ENCODE results near the gene DOCK6. TPM values are rescaled to one million over a fixed set of nuclear protein-coding genes. Genes with fewer than 3 reads are reported as not detected.
A peak's percentile ranks its signal among the peaks of the same experiment; 100 is the strongest.

DOCK6 gene
- total RNA-seq, 2 donors from 2014 or later: 93.8 to 111 TPM

- Mint-ChIP-seq H3K27me3 (ENCODE audit: insufficient read depth) (peaks cover 2% of the 10 kb centered on the region), H3K27ac (no peak overlapping the region), H3K4me1 (no peaks in the 10 kb centered on the region), H3K4me3 (no peak overlapping the region), H3K9me3 (no peaks in the 10 kb centered on the region), H3K36me3 (ENCODE audit: low read depth) (no peaks in the 10 kb centered on the region)
- Histone ChIP-seq H3K9ac (ENCODE audit: extremely low read depth, low read length, poor library complexity, severe bottlenecking) (no peak overlapping the region), H3K36me3 (ENCODE audit: control insufficient read depth, insufficient read depth, low read length) (no peaks in the 10 kb centered on the region), H3K4me1 (ENCODE audit: control insufficient read depth, insufficient read depth, low read length) (no peaks in the 10 kb centered on the region), H3K4me3 (ENCODE audit: low read length) (no peak overlapping the region), H3K27ac (ENCODE audit: low read depth, low read length) (no peak overlapping the region), H3K27me3 (ENCODE audit: control insufficient read depth, insufficient read depth, low read length, poor library complexity, severe bottlenecking) (no peaks in the 10 kb centered on the region), H3K9me3 (ENCODE audit: control insufficient read depth, low read length) (no peaks in the 10 kb centered on the region)
- 78 to 80% methylated on average over 10 to 11 of the region's 11 CpGs for WGBS, 2 experiments (ENCODE audit: insufficient coverage in 1 of 2, insufficient read length in 1 of 2)
- TF ChIP-seq CTCF (conservative IDR thresholded peaks at IDR 0.05): no peak
- DNase-seq: no peak
Measured at GRCh38 chr19:11265785-11266236, 3.5 kb upstream of the DOCK6 start.

- H3K27me3 ChIP-seq (ENCODE audit: control insufficient read depth, insufficient read depth, low read length, poor library complexity, severe bottlenecking): no peaks in the 10 kb centered on the region
- TF ChIP-seq CTCF (conservative IDR thresholded peaks at IDR 0.05): no peak
- Mint-ChIP-seq H3K27me3 (ENCODE audit: insufficient read depth) (peaks cover 2% of the 10 kb centered on the region), H3K36me3 (ENCODE audit: low read depth) (no peaks in the 10 kb centered on the region), H3K4me1 (no peaks in the 10 kb centered on the region), H3K4me3 (no peak overlapping the region), H3K27ac (no peak overlapping the region), H3K9me3 (no peaks in the 10 kb centered on the region)
- no peaks in the 10 kb centered on the region for H3K9me3 ChIP-seq (ENCODE audit: control insufficient read depth, low read length)
- H3K9ac ChIP-seq (ENCODE audit: extremely low read depth, low read length, poor library complexity, severe bottlenecking): no peak overlapping the region
- DNase-seq: no peak
- H3K27ac ChIP-seq (ENCODE audit: low read depth, low read length): no peak overlapping the region
- H3K36me3 ChIP-seq (ENCODE audit: control insufficient read depth, insufficient read depth, low read length): no peaks in the 10 kb centered on the region
- H3K4me3 ChIP-seq (ENCODE audit: low read length): no peak overlapping the region
- whole genome bisulfite sequencing, 2 experiments (ENCODE audit: insufficient coverage in 1 of 2, insufficient read length in 1 of 2): 82 to 87% methylated on average over 5 to 6 of the region's 6 CpGs
- no peaks in the 10 kb centered on the region for H3K4me1 ChIP-seq (ENCODE audit: control insufficient read depth, insufficient read depth, low read length)
Measured at GRCh38 chr19:11265177-11265784, 3.0 kb upstream of the DOCK6 start.

GRCh38 chr19:11264452-11265176 lies 2.3 kb upstream of the DOCK6 start:
- Histone ChIP-seq H3K36me3 (ENCODE audit: control insufficient read depth, insufficient read depth, low read length) (no peaks in the 10 kb centered on the region), H3K9ac (ENCODE audit: extremely low read depth, low read length, poor library complexity, severe bottlenecking) (no peak overlapping the region), H3K9me3 (ENCODE audit: control insufficient read depth, low read length) (no peaks in the 10 kb centered on the region), H3K4me3 (ENCODE audit: low read length) (no peak overlapping the region), H3K4me1 (ENCODE audit: control insufficient read depth, insufficient read depth, low read length) (no peaks in the 10 kb centered on the region), H3K27ac (ENCODE audit: low read depth, low read length) (no peak overlapping the region), H3K27me3 (ENCODE audit: control insufficient read depth, insufficient read depth, low read length, poor library complexity, severe bottlenecking) (no peaks in the 10 kb centered on the region)
- no peaks in the 10 kb centered on the region for H3K4me1 Mint-ChIP-seq
- WGBS, 2 experiments (ENCODE audit: insufficient coverage in 1 of 2, insufficient read length in 1 of 2): 86 to 88% methylated on average over 12 to 17 of the region's 19 CpGs
- no peaks in the 10 kb centered on the region for H3K9me3 Mint-ChIP-seq
- peaks cover 2% of the 10 kb centered on the region for H3K27me3 Mint-ChIP-seq (ENCODE audit: insufficient read depth)
- no peaks in the 10 kb centered on the region for H3K36me3 Mint-ChIP-seq (ENCODE audit: low read depth)
- DNase-seq: peak; percentile 78
- no peak overlapping the region for H3K27ac Mint-ChIP-seq
- TF ChIP-seq CTCF (conservative IDR thresholded peaks at IDR 0.05): no peak
- peak overlapping the region; percentile 67 for H3K4me3 Mint-ChIP-seq

All from endodermal cell (in vitro differentiated cells).